Panc1 (cell line): Measurements from ENCODE around the gene PTTG2. TPM values are rescaled to one million over a fixed set of nuclear protein-coding genes. Genes with fewer than 3 reads are reported as not detected.

Source experiments
- ATAC-seq: fragments of 200-7000 bp; cut with Tn5 transposase; 2 replicates; pipeline ENCODE4 v1.9.1; 2020; ENCODE audit warnings: mild to moderate bottlenecking, moderate library complexity
- BruUV-seq: library from RNA; stranded (reverse); fragments of 400-500 nt; replicated peaks from 2 replicates; lab custom pipeline; 2021; lab: Mats Ljungman, UMichigan
- CTCF ChIA-PET: fragments of 300-600 bp; sonication (Branson Sonifier 250); formaldehyde crosslinking; loops from one replicate; lab custom pipeline; 2022; ENCODE audit warnings: antibody characterized with exemption; lab: Charles Lee
- POLR2A ChIA-PET: fragments of 300-600 bp; sonication (Branson Sonifier 250); formaldehyde crosslinking; loops from one replicate; lab custom pipeline; 2022; ENCODE audit warnings: antibody characterized with exemption; lab: Charles Lee
- DNase-seq: peaks from one replicate; pipeline ENCODE4 v3.0.0-alpha.2; 2010; ENCODE audit warnings: low read depth, low spot score
- H3K27ac ChIP-seq: 2 replicates; pipeline ENCODE4 v1.5.1; 2011; ENCODE audit warnings: mild to moderate bottlenecking, low read length, inconsistent platforms
- H3K27me3 ChIP-seq: fragments of 200-500 bp; sonication (Bioruptor generic); 2 replicates; pipeline ENCODE4 v1.6.0; 2014; ENCODE audit warnings: low read length, inconsistent platforms; ENCODE audit not compliant: control insufficient read depth, insufficient read depth
- H3K36me3 ChIP-seq: fragments of 200-500 bp; sonication (Bioruptor generic); 2 replicates; pipeline ENCODE4 v1.5.1; 2014; ENCODE audit warnings: inconsistent platforms, mild to moderate bottlenecking, low read length, moderate library complexity; ENCODE audit not compliant: control insufficient read depth, insufficient read depth
- H3K4me1 ChIP-seq: 2 replicates; pipeline ENCODE4 v1.5.1; 2011; ENCODE audit warnings: inconsistent platforms, mild to moderate bottlenecking, low read length, moderate library complexity; ENCODE audit not compliant: control insufficient read depth, insufficient read depth
- H3K4me3 ChIP-seq, 2 experiments: 2 replicates each; pipeline ENCODE4 v1.5.1; 2011 to 2012; ENCODE audit warnings: low read depth in 2 of 2, low read length in 2 of 2, mild to moderate bottlenecking in 2 of 2, inconsistent platforms in 1 of 2, moderate library complexity in 1 of 2
- H3K9me3 ChIP-seq: fragments of 200-500 bp; sonication (Bioruptor generic); 2 replicates; pipeline ENCODE4 v1.5.1; 2014; ENCODE audit warnings: low read depth, mild to moderate bottlenecking, inconsistent platforms, low read length, moderate library complexity; ENCODE audit not compliant: control insufficient read depth, insufficient read depth
- CTCF ChIP-seq: fragments of 450-650 bp; IDR thresholded peaks from 2 replicates; pipeline ENCODE4 v1.5.1; 2017; ENCODE audit warnings: mild to moderate bottlenecking
- POLR2AphosphoS5 ChIP-seq: IDR thresholded peaks from 2 replicates; pipeline ENCODE4 v1.6.1; 2012; ENCODE audit warnings: mild to moderate bottlenecking, low read depth, low read length, moderate library complexity
- REST ChIP-seq, 2 experiments: IDR thresholded peaks; 2 replicates each; pipeline ENCODE4 v1.6.1; 2011 to 2012; ENCODE audit warnings: low read depth in 2 of 2, control low read depth in 1 of 2, low read length in 1 of 2, mild to moderate bottlenecking in 1 of 2, moderate library complexity in 1 of 2; ENCODE audit not compliant: insufficient read depth in 1 of 2
- SIN3A ChIP-seq: IDR thresholded peaks from 2 replicates; pipeline ENCODE4 v1.6.1; 2012; ENCODE audit warnings: low read depth, mild to moderate bottlenecking, low read length, moderate library complexity, borderline replicate concordance; ENCODE audit not compliant: insufficient read depth
- TCF7L2 ChIP-seq: IDR thresholded peaks from 2 replicates; pipeline ENCODE4 v1.6.1; 2011; ENCODE audit warnings: mild to moderate bottlenecking, low read depth, low read length, inconsistent platforms
- in situ Hi-C: cut with HindIII; loops from 2 replicates; pipeline ENCODE4 v1.10.0; 2016; ENCODE audit warnings: low sequenced_read_pairs, low pct_unique_long_range_greater_than_20kb
- intact Hi-C: fragments of 100-400 bp; cut with micrococcal nuclease; formaldehyde crosslinking; loops from one replicate; pipeline ENCODE4 v1.10.0; 2022; ENCODE audit not compliant: unreplicated experiment
- total RNA-seq: library from RNA; stranded (reverse); gene quantifications from one replicate; pipeline ENCODE4 v1.2.1, GENCODE V29; 2021; ENCODE audit not compliant: unreplicated experiment

The PTTG2 gene
- total RNA-seq, 1 experiment from 2014 or later, result not detected

GRCh38 chr4:38009949-38010348 is 49.8 kb downstream of the PTTG2 start:
- in situ Hi-C loops (no loop called here), intact Hi-C loops (no loop called here)

More at GRCh38 chr4:38009949-38010348, 49.8 kb downstream of the PTTG2 start:
- H3K27ac ChIP-seq, result no peak overlapping the region
- H3K27me3 ChIP-seq, result no peaks in the 10 kb centered on the region
- no TSS peak for BruUV-seq
- H3K36me3 ChIP-seq, result no peaks in the 10 kb centered on the region
- POLR2A ChIA-PET, result no interaction called here
- DNase-seq (no peak), ATAC-seq (no peak)
- H3K4me1 ChIP-seq, result no peaks in the 10 kb centered on the region; the same call in 1 of the 2 replicates
- H3K4me3 ChIP-seq, result no peak overlapping the region
- H3K9me3 ChIP-seq, result no peaks in the 10 kb centered on the region
- CTCF ChIA-PET, result no interaction called here
- no peak for TF ChIP-seq SIN3A
- TF ChIP-seq CTCF, result no peak
- TF ChIP-seq REST (IDR thresholded peaks at IDR 0.05; ENCODE audit: insufficient read depth in 1 of 2, low read depth in 2 of 2, low read length in 1 of 2), result no peak
- TF ChIP-seq TCF7L2, result no peak
- TF ChIP-seq POLR2AphosphoS5, result no peak

Other genes starting within 250 kb of the PTTG2 start
- gene PGM2, start 133.7 kb upstream of the PTTG2 start, total RNA-seq, result 15.4 TPM
- gene TBC1D1, start 69.3 kb upstream of the PTTG2 start, total RNA-seq, result 56.0 TPM